Cardiac muscle cell (in vitro differentiated cells and primary cell): Measurements from ENCODE around the gene RPN1. TPM values are rescaled to one million over a fixed set of nuclear protein-coding genes. Genes with fewer than 3 reads are reported as not detected.
"Not testable (repeated sequence)": the region's sequence is repeated elsewhere in the genome, so short reads cannot be mapped to it uniquely, and the experiment has no call there.

ENCODE experiments used
- DNase-seq, 2 donors: peaks; one replicate each; pipeline versions ENCODE4 v3.0.0 to v3.0.0-alpha.2; 2010 to 2017; ENCODE audit warnings: low read depth in 1 of 2, low spot score in 1 of 2
- H3K27ac ChIP-seq: fragments of 200-600 bp; sonication (generic); 2 replicates; pipeline ENCODE4 v1.5.1; 2016
- H3K27me3 ChIP-seq: fragments of 200-600 bp; sonication (generic); 2 replicates; pipeline ENCODE4 v1.6.0; 2016; ENCODE audit warnings: control low read depth
- H3K36me3 ChIP-seq: fragments of 200-600 bp; sonication (generic); 2 replicates; pipeline ENCODE4 v1.5.1; 2016; ENCODE audit warnings: control low read depth
- H3K4me1 ChIP-seq: fragments of 200-600 bp; sonication (generic); 2 replicates; pipeline ENCODE4 v1.8.1; 2017; ENCODE audit warnings: low read depth, mild to moderate bottlenecking, mixed run types
- H3K4me3 ChIP-seq: fragments of 200-600 bp; sonication (generic); 2 replicates; pipeline ENCODE4 v1.5.1; 2016; ENCODE audit warnings: mild to moderate bottlenecking
- H3K9me3 ChIP-seq: fragments of 200-600 bp; sonication (generic); 2 replicates; pipeline ENCODE4 v1.5.1; 2017; ENCODE audit warnings: low read depth, mild to moderate bottlenecking, control low read depth
- CTCF ChIP-seq: IDR thresholded peaks from 2 replicates; pipeline ENCODE4 v1.5.1; 2012; ENCODE audit warnings: low read depth, mild to moderate bottlenecking, low read length
- polyA plus RNA-seq: library from polyadenylated mRNA; unstranded; fragments of >200 nt; fragmentation: Nextera tagmentation; extraction: Ambion mirVana; gene quantifications from 2 replicates; pipeline ENCODE4 v1.2.1, GENCODE V29; 2016
- total RNA-seq: library from RNA; depleted of rRNA; stranded (reverse); fragments of >200 nt; gene quantifications from 2 replicates; pipeline ENCODE4 v1.2.3, GENCODE V29; 2016

RPN1 gene
- total and polyA plus RNA-seq, 2 experiments from 2014 or later = 202 to 328 TPM

GRCh38 chr3:128597900-128598299 lies 52.7 kb downstream of the RPN1 start:
- Histone ChIP-seq H3K4me3 (no peak overlapping the region), H3K27me3 (no peaks in the 10 kb centered on the region), H3K4me1 (no peaks in the 10 kb centered on the region), H3K36me3 (no peaks in the 10 kb centered on the region), H3K27ac (no peak overlapping the region), H3K9me3 (no peaks in the 10 kb centered on the region)
- TF ChIP-seq CTCF = no peak
- no peak for DNase-seq

GRCh38 chr3:128592864-128593263 lies 57.8 kb downstream of the RPN1 start:
- H3K36me3 ChIP-seq = no peaks in the 10 kb centered on the region

GRCh38 chr3:128591738-128592426 lies 58.7 kb downstream of the RPN1 start:
- Histone ChIP-seq H3K9me3 (no peaks in the 10 kb centered on the region), H3K4me1 (no peaks in the 10 kb centered on the region), H3K27me3 (no peaks in the 10 kb centered on the region), H3K27ac (no peak overlapping the region), H3K4me3 (no peak overlapping the region), H3K36me3 (no peaks in the 10 kb centered on the region)
- DNase-seq = no peak
- no peak for TF ChIP-seq CTCF

More at GRCh38 chr3:128592864-128593263, 57.8 kb downstream of the RPN1 start:
- Histone ChIP-seq H3K27ac (no peak overlapping the region), H3K4me3 (no peak overlapping the region), H3K27me3 (no peaks in the 10 kb centered on the region), H3K9me3 (no peaks in the 10 kb centered on the region), H3K4me1 (no peaks in the 10 kb centered on the region)
- no peak for TF ChIP-seq CTCF
- DNase-seq = no peak

- H3K27me3 ChIP-seq = no peaks in the 10 kb centered on the region
- H3K4me3 ChIP-seq = no peak overlapping the region
- no peak overlapping the region for H3K27ac ChIP-seq
- no peaks in the 10 kb centered on the region for H3K36me3 ChIP-seq
- H3K9me3 ChIP-seq = no peaks in the 10 kb centered on the region
- peak; percentile 15 for TF ChIP-seq CTCF
- peak in 1 of 2 donors; percentile 36 for DNase-seq
- H3K4me1 ChIP-seq = no peaks in the 10 kb centered on the region
Measured at GRCh38 chr3:128590948-128591347, 59.7 kb downstream of the RPN1 start.

- not testable (repeated sequence) for H3K36me3 ChIP-seq, H3K9me3 ChIP-seq, H3K27ac ChIP-seq, DNase-seq, H3K4me3 ChIP-seq, H3K4me1 ChIP-seq, H3K27me3 ChIP-seq
Measured at GRCh38 chr3:128589985-128590384, 60.6 kb downstream of the RPN1 start.

- Histone ChIP-seq H3K36me3 (no peaks in the 10 kb centered on the region), H3K27me3 (no peaks in the 10 kb centered on the region), H3K9me3 (no peaks in the 10 kb centered on the region), H3K4me1 (no peaks in the 10 kb centered on the region), H3K4me3 (no peak overlapping the region), H3K27ac (no peak overlapping the region)
- no peak for TF ChIP-seq CTCF
- no peak for DNase-seq
Measured at GRCh38 chr3:128588147-128588546, 62.5 kb downstream of the RPN1 start.
